Medulla oblongata (tissue), 1 donor: Measurements from ENCODE around the gene LHX6.

ENCODE experiments used
- DNase-seq: peaks from one replicate; pipeline ENCODE4 v3.0.0-alpha.2; 2015; ENCODE audit errors: extremely low spot score

Gene LHX6

DNA sequence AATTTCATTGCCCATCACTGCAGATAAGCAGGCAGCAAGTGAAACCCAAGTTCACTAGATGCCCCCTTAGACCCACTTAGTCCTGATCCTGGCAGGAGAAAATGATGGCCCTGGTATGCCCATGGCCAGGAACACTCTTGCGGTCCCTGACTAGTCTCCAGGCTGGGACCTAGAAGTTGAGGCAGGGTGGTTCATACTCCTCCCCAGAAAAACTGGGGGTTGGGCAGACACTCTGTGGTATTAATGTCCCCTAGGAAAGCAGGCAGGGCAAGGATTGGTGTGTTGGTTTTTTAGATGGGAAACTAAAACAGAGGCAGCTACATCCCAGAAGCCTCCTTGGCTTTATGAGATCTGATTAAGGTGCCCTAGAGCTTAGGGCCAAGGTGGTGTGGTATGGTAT, 13.1 kb downstream of the LHX6 start:
- no peak for DNase-seq

- DNase-seq: no peak
Measured at GRCh38 chr9:122214507-122214906, 14.2 kb downstream of the LHX6 start.

GRCh38 chr9:122213589-122214413, 15.0 kb downstream of the LHX6 start:
- no peak for DNase-seq

DNA sequence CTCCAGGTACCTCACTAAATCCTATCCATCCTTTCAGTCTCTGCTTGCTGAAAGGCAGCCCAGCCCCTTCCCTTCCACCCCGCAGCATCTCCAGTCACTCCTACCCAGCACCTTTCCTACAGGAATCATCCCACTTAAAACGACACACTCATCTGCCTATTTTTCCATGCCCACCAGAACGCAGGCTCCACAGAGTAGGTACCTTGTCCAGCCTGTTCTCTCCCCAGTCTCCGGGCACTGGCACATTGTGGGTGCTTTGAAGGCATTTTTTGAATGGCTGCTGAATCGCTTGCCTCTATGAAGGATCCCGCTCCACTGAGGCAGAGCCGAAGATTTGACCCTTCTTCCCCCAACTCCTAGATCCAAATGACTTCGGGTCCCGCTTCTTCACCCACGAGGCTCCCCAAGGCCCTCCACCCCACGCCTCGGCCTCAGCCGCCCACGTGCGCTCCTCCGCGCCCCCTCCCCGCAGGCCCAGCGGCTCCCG, 15.6 kb downstream of the LHX6 start:
- DNase-seq: no peak

DNA sequence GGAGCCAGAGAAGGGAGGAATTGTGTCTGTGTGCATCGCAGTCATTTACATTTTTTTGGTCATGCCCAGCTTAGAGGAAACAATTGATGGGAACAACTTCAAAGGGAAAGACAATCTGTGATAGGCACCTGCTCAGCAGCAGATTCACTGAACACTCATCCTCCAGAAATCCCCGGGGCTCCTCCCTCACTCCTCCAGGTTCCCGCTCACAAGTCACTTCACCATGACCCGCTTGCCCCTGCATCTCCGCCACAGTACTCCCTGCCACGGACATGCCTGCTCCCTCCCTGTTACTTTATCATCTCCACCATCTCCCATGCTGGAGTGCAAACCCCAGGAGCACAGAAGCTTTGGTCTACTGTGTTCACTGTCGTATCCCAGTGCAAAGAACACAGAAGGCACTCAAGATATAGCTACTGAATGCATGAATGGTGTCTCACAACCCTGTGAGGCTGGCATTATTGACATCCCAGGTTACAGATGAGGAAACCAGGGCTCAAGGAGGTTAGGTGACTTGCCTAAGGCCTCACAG, 16.2 kb downstream of the LHX6 start:
- DNase-seq: no peak

DNA sequence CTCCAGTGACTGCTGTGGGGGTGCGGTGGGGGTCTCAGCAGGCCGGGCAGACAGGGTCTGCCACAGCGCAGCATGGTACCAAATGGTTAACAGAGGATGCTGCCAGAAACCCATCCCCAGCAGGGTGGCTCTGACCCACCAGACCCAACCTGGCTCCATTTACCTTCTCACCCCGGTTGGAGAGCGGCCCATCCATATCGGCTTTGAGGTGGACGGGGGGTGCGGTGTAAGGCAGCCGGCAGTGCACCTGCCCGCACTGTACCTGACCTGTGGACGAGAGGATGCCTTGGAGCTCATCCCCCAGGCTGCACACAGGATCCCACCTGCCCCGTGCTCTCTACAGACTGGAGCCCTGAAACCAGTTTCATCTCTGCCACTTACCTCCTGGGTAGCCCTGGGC, 19.3 kb downstream of the LHX6 start:
- DNase-seq: no peak

DNA sequence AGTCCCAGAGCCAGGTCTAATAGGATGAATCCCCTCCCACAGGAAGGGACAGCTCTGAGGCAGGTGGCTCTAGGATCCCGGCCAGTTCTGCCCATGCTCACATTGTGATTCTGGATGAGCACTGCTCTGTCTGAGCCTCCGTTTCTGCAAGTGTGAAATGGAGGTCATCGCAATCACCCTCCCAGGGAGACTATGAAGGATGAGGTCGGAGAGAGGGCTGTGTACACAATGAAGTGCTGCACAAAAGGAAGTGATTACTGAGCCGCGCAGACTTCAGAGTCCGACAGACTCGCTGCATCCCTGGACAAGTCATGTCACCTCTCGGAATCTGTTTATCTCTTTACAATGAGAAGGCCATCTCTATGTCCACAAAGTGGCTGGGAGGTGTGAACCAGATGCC, 21.7 kb downstream of the LHX6 start:
- no peak for DNase-seq

DNA sequence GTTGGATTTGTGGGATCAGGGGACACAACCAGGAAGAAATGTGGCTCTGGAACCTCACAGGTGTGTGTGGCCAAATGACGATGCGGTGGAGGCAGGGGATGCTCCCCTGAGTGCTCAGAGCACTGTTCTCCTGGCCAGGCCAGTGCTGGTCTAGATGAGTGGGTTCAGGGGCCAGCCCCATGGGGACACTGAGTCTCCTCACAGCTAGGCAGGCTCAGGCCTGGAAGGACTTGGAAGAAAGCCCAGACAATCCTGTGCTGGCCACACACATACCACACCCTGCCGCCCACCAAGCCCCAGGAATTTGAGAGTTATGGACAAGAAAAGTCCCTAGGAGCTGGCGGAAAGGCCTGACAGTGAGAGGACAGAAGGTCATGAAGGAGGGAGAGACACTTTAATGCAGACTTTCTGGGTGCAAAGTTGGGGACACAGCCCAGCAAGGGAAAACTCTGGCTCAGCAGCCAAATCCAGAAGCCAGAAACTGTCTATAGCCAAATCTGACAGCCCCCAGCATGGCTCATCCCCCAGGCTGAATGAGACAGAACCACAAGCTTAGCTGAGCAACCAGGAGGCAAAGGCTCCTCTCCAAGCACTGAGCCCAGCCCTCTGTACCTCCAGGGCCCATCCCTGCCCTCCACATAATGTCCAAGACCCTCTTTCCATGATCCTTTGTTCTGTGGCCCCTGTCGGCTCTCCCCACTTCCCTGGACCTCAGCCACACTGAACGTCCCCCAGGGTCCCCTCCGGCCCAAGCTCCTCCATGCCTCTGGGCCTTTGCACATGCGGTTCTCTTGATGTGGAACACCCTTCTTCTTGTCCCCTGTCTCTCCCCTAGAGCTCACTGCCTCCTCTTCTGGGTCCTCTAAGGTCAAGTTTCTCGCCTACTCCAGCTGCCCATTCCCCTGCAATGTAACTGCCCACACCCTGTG, 22.4 kb downstream of the LHX6 start:
- DNase-seq: no peak

GRCh38 chr9:122205176-122205575, 23.6 kb downstream of the LHX6 start:
- no peak for DNase-seq

GRCh38 chr9:122204491-122204890, 24.3 kb downstream of the LHX6 start:
- DNase-seq: no peak

DNA sequence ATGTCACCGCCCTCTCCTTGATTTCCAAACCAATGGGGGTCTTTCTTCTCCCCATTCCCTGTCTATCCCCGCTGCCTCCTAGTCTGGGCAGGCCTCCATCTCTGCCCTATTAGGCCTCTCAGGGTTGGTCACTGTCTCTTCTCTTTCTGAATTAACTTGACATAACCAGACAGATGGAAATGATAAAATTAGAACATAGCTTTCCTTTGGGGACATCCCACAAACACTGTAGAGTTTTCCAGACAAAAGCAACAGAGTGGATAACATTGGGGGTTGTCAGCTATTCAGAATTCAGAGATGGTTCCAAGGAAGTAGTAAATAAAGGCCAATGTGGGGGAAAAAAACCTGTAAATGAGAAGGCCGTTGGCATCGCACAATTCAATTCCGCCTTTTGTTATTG, 24.7 kb downstream of the LHX6 start:
- no peak for DNase-seq

GRCh38 chr9:122202111-122202510, 26.6 kb downstream of the LHX6 start:
- no peak for DNase-seq

- no peak for DNase-seq
Measured at GRCh38 chr9:122201641-122202040, 27.1 kb downstream of the LHX6 start.

DNA sequence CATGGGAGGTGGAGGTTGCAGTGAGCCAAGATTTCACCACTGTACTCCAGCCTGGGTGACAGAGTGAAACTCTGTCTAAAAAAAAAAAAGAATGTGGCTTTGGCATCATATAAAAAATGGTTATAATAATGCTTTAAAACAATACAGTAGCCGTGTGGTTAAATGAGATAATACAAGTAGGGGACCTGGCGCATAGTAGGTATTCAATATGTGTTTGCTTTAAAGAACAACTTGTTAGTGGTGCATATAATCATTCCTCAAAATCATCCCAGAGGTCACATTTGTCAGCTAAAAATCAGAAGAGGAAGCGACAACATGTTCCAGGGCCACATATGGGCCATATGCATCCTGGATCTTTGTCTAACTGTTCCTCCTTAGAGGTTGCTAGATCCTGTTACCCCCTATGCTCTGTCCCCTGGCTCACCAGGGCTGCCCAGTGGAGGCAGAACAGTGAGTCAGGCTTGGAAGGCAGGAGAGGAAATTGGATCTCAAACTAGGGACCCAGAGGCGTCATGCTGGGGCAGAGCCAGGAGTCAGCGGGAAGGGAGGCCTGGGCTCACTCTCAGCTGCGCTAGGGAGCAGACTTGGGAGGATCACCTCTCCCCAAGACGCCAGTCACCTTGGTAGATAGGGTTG, 27.7 kb downstream of the LHX6 start:
- no peak for DNase-seq

DNA sequence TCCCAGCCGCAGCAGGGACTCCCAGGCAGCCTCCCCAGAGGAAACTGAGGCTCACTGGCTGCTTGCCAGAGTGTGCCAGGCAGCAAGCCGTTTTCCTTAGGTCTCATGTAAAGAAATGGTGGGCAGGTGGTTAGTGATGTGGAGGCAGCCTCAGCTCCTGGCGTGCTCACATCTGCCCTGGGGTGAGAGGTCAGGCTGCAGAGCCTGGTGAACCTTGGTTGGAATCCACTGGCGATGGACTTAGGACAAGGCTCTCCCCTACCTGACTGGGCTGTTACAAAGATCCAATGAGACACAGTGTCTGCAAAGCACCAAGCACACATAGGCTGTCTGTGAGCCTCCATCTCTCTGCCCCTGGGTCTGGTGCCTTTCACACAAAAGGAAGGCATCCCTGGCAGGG, 30.9 kb downstream of the LHX6 start:
- no peak for DNase-seq

DNA sequence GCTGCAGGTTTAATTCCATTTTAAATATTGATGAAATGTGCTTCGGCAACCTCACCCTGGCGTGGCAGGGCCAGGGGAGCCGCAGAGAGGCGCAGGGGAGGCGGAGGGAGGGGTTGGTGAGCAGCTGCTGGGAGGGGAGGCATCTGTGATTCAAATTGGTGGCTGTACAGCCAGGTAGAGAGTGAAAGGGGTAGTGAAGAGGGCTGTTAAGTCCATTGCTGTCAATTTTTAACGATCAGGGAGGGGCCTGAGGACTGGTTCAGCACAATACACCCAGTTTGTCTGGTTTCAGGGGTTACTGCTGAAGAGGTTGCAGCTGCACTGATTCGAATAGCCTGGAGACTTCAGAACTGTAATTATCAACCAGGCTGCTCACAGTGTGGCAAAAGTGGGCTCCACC, 31.3 kb downstream of the LHX6 start:
- no peak for DNase-seq

GRCh38 chr9:122195875-122196274, 32.9 kb downstream of the LHX6 start:
- DNase-seq: no peak

GRCh38 chr9:122193651-122194050, 35.1 kb downstream of the LHX6 start:
- no peak for DNase-seq

GRCh38 chr9:122192914-122193525, 35.7 kb downstream of the LHX6 start:
- no peak for DNase-seq

GRCh38 chr9:122192261-122192875, 36.4 kb downstream of the LHX6 start:
- DNase-seq: no peak

DNA sequence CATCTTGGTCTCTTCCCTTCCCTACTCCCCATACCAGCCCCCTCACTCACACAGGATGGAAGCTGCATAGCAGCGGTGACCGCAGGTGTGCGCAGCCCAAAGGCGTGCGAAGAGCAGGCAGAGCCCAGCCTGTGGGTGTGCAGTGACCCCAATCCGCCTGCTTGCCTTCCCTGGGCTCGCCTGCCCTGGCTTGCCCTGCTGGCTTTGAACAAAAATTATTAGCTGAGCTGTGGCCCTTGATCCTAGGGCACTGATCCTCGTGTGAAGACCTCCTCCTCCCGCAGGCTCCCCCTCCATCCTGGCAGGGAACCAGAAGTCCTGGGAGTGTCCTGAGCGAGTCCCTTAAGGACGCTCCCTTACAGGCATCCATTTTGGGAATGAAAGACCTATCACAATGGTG, 37.2 kb downstream of the LHX6 start:
- no peak for DNase-seq
